Right kidney (tissue), 1 donor: ENCODE data around the gene OXT.

Experiments
- DNase-seq: peaks from one replicate; pipeline ENCODE4 v3.0.0-alpha.2; 2016

OXT gene

DNA sequence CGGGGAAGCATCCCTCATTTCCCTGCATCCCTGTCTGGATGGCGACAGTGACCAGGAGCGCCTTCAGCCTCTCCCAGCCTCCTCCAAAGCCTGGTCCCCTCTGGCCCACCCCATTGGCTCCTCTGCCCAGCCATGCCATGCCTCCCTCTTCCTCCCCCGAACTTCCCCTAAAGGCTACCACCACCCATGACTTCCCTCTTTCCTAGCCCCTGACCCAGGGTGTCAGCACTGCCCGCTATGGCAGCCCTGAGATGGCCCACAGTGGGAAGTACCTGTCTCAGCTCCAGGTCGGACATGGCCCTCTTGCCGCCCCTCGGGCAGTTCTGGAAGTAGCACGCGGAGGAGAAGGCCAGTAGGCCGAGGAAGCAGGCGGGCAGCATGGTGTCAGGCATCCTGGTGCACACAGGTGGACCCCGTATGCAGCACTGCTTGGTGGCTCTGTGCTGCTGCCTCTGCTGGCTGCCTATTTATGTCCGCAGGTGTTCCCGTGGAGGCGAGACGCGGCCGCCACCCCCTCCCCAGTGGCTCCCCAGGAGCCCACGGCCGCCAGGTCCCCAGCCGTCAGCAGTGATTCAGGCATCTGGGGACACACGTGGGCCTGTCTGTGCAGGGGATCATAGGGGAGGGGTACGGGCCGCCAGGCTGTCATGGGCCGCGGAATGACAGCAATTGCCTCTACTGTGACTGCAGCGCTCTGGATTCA is 13.0 kb downstream of the OXT start, which contains the start of gene AVP:
Gene AVP, minus strand, starts transcription at position 442 of the 703 bp plus-strand sequence. Its CDS starts 50 bp downstream, at position 392.
- DNase-seq = no peak

DNA sequence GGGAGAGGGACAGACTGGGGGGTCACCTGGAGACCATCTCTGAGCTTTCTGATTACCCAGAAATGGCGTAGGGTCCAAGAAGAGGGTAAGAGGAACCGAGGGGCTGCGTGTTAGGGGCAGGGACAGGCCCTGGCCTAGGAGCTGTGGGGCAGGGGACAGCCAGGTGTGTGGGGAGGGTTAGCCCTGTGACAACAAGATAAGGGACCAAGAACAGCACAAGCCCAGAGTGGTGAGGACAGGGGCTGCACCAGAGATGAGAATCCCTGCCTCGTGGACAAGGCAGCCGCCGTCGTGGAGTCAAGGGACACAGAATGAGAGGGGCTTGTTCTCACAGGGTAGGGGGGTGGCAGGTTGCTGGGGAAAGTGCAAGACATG is 13.6 kb downstream of the OXT start:
- no peak for DNase-seq

DNA sequence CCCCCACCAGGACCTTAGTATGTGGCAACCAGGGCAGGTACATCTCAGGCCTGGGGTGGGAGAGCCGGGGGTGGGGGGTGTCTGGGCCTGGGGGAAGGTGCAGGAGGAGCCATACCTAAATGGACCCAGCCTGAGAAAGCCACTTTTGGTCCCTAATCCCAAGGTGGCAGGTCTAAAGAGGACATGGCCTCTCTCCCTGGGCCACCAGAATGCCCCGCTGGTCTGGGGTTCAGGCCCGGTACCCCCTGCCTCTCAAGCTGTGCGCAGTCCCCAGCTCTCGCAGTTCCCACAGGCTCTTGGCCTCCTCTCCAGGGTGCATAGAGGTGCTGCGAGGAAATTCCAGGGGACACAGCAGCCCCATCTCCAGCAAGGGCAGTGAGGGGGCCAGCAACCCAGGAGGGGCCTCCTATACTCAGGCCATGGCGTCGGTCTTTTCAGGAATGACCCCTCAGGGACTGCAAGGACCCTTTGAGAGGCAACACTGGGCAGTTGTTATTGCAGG is 14.2 kb downstream of the OXT start:
- DNase-seq = no peak

DNA sequence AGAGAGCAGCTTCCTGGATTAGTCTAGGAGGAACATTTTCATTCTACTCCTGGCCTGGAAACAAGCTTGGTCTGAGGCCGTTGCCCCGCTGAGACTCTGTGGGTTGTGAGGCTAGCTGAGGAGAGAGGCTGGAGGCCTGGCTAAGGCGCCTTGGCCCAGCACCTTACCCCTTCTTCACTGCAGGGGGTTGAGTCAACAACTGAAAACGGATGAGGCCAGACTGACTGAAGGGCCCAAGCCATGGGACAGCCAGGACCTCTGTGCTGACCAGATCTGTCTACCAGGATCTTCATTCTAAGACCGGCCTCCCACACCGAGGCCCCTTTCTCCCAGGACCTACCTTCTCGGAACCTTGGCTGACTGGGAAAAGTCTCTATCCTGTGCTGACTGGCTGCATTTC is 16.6 kb downstream of the OXT start:
- no peak for DNase-seq

DNA sequence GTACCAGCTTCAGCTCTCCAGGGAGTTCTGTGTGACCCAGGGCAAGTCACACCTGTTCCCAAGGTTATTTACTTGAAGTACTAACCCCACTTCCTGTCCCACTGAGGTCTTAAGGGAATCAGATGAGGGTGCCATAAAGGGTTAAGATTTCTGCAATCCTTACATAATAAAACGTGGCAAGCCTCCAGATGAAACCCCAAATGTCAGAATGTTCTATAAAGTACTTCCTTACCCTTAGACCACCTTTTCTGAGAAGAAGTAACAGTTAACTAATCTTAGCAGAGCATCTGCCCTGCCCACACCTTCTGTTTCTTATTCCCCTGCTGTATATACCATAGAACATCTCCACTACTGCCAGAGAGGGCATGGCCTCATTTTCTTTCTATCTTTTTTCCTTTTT is 19.1 kb downstream of the OXT start:
- no peak for DNase-seq

DNA sequence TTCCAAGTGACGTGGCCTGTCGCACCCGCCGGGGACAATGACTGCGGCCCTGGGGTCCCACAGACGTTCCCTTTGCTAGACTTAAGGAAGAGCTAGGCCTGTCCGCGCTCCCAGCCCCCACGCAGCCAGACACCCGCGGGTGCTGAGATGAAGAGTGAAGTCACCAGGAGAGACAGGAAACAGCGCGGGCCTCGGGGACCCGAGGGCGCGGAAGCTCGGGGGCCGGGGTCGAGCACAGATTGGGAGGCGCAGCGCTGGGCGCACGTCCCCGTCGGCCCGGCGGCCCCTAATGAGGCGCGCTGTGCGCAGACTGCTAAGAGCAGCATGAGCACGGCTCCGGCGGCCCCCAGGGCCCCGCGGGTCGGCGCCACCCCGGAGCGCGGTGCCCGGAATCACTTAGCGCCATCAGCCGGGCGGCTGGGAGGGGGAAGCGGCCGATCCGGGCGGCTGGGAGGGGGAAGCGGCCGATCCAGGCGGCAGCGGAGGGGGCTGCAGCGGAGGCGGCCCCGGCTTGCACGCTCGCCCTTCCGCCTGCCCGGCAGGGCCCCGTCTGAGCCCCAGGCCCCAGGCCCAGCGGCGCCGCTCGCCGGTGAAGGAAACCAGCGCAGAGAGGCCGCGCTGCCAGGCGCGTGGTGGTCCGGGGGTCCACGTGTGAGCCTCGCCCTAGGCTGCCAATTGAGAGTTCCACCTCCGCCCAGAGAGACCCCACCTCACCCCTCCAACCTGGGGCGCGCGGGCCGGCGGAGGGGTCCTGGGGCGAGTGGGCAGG is 21.4 kb downstream of the OXT start:
- peak; percentile 75 for DNase-seq

DNA sequence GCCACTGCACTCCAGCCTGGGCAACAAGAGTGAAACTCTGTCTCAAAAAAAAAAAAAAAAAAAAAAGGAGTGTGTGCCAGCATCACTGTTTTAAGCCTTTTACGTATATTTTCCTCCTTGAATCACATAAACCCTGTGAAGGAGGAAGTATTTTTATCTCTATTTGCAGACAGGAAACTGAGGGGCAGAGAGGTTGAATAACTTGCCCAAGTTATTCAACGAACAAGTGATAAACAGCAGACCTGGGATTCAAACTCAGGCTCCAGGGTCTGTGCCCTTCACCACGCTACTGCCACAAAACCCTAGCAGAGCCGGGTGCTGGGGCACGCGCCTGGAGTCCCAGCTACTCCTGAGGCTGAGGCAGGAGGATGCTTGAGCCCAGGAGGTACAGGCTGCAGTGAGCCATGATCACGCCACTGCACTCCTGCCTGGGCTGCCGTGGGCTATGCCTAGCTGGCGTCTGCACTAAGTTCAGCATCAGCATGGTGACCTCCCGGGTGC is 22.5 kb downstream of the OXT start:
- no peak for DNase-seq

DNA sequence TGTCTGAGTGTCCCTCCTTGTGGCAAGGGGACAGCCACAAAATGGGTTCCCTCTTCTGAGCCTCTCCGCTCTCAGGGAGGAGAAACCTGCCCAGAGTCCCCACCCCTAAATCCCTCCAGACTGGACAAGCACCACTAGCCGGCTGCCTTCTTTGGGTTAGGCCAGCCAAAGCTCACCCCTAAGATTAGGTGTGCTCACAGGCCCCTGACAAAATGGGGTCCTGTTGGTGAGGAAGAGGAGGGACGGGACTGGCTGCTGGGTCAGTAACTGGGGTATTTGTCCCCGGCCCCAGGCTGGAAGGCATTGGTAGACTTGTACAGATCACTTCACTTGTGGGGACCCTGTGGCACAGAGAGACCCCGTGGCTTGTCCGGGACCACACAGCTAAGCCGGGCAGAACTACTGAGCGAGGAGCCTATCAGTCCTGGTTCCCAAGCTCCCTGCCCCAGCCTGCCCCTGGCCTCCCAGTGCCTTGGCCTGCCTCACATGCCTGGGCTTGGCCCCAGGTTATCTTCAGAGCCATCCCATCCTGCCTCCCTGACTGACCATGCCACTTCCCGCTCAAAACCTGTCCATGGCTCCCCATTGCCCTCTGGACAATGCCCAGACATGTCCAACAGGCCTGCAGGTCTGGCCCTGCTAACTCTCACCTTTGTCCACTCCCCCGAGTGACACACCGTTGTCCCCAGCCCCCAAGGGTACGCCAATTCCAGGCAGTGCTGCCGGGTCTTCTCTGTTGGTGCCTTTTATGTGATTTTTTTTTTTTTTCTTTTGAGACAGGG is 23.6 kb downstream of the OXT start:
- no peak for DNase-seq

DNA sequence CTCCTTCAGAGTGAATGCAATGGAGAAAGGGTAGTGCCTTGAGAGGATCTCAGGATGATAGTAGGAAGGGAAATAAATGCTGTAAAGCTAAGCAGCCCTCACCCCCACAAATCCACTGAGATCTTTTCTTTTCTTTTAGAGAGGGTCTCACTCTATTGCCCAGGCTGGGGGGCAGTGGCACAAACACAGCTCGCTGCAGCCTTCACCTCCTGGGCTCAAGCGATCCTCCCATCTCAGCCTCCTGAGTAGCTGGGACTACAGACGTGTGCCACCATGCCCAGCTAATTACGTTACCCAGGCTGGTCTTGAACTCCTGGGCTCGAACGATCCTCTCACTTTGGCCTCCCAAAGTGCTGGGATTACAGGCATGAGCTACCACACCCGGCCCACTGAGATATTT is 29.1 kb downstream of the OXT start:
- DNase-seq = no peak

DNA sequence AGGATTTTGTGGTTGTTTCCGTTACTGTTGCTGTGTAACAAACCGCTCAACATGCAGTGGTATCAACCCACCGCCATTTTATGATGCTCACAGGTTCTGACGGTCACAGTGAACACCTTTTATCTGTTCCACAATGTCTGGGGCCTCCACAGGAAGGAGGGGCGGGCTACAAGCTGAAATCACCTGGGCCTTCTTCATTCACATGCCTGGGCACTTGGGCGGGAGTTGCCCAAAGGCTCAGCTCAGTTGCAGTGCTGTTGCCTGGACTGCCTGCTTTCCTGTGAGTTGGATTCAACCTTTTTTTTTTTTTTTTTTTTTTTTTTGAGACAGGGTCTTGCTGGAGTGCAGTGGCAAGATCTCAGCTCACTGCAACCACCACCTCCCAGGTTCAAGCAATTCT is 29.8 kb downstream of the OXT start:
- DNase-seq = no peak

DNA sequence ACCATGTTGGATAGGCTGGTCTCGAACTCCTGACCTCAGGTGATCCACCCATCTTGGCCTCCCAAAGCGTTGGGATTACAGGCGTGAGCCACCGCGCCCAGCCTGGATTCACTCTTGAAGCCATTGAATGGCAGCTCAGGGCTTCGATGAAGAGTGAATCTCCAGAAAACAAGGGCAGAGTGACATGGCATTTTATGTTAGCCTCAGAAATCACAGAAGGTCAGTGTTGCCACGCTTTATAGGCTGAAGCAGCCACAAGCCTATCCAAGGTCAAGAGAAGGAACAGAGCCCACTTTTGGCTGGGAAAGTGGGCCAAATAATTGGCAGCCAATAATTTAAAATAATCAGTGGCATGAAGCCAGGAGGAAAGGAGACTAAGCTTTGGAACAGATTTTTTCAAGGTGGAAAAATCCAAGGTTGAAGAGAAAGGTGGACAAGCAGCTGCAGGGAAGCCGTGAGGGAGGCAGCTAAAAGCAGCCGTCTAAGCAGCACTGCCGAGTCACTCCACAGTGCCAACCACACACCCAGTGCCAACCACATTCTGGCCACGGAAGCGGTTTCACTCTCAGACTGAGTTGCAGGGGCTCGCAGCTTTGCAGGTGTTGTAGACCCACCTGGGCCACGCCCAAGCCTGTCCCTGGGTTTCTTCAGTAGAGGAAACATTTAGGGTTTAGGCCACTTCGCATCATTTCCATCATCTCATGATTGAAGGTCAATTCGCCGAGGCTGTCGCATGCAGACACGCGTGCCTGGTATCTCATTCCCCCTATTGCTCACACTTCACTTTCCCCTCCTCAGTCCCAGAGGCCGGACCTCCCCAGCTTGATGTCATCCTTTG is 30.5 kb downstream of the OXT start:
- no peak for DNase-seq

DNA sequence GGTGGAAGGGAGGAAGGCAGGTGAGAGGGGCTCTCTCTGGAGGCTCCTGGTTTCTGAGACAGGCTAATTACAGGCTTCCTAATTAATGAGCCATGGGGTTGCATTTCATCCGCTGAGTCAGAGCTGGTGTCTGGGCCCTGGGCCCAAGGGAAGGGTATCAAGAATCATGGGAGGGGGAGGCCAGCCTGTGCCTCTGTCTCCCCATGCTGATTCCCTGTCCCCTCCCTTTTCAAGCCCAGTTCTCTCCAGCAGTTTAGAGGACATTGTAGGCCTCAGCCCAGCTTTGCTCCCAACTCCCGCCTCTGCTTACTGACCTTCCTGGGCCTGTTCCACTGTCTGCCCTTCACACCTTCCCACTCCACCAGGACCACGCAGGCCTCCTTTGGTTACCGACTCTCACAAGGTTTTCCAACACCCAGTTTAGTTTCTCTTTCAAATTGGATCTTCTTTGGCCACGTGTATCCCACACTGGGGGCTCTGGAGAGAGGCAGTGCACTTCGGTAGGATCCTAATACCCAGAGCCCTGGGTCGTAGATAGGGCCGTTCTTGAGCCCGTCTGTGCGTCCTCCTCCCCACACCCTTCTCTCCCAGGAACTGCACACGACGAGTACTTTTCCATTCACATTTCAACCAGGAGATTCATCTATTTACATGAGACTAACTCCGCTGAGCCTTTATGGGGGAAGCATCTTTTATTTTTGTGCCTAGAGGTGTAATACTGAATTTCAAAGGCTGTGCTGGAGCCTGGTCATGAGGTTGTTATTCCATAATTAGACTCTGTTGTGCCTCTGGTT is 31.4 kb downstream of the OXT start:
- DNase-seq = no peak

DNA sequence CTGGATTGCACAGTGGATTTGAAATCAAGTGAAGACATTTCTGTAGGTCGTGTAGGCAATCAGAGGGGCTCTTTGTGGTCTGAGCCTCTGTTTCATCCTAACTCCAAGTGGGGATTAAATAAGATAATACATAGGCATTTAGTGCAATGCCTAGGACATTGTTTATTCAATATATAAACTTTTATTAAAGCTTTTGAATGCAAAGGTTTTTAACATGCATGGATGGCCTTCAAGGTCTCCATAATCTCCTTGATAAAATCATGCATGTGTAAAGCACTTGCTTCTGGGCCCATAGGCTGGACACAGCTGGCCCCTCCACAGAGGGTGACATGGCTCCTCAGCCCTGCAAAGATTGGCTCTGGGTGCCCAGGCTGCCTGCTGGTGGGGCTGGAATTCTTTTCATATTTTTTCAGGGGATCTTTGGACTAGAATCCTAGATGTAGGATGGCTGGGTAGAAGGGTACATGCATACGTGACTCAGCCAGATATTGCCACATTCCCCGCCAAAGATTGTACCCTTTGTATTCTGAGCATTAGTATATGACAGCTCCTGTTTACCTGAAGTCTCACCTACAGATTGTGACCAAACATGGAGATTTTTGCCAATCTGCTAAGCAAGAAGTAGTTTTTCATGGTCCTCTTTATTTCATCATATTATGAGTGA is 32.1 kb downstream of the OXT start:
- no peak for DNase-seq

DNA sequence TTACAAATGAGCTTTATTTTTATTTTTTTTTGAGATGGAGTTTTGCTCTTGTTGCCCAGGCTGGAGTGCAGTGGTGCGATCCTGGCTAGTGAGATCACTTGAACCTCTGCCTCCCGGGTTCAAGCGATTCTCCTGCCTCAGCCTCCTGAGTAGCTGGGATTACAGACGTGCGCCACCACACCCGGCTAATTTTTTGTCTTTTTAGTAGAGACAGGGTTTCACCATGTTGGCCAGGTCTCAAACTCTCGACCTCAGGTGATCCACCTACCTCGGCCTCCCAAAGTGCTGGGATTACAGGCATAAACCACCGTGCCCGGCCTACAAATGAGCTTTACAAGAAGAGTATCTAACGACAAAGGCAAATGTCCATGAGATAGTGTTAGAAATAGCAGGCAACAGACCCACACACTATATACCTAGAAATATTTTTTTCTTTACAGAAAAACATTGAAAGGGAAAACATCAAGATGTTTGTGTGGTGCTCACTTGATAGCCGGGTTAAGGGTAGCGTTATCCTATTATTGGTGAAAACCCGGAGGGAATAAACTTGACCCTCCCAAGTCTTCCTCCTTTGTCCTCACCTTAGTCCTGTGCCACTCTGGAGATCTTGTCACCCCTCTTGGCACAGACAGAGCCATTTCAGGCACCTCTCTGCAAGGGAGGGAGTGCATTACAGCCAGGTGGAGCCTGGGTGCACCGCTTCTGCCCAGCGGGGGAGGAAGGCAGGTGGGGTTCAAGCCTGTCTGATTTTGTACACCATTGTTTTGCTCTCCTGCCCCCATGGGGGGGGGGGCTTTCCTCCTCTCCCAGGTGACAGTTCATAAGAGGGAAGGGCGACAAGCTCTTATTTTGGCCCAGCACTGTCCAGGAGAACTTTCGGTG is 34.1 kb downstream of the OXT start:
- no peak for DNase-seq

DNA sequence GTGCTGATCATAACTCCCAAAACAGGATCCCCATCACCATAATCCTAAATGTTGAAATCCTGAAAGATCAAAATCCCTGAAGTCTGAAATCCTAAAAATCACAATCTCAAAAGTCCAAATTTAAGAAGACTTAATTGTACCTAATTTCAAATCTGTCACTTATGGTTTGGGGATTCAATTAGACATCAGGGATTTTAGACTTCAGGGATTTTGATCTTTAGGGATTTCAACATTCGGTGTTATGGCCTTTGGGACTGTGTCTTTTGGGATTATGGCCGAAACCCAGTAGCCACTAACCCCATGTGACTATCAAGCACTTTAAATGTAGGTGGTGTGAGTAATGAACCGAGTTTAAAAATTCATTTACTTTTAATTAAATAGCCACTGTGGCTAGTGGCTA is 34.8 kb downstream of the OXT start:
- no peak for DNase-seq

DNA sequence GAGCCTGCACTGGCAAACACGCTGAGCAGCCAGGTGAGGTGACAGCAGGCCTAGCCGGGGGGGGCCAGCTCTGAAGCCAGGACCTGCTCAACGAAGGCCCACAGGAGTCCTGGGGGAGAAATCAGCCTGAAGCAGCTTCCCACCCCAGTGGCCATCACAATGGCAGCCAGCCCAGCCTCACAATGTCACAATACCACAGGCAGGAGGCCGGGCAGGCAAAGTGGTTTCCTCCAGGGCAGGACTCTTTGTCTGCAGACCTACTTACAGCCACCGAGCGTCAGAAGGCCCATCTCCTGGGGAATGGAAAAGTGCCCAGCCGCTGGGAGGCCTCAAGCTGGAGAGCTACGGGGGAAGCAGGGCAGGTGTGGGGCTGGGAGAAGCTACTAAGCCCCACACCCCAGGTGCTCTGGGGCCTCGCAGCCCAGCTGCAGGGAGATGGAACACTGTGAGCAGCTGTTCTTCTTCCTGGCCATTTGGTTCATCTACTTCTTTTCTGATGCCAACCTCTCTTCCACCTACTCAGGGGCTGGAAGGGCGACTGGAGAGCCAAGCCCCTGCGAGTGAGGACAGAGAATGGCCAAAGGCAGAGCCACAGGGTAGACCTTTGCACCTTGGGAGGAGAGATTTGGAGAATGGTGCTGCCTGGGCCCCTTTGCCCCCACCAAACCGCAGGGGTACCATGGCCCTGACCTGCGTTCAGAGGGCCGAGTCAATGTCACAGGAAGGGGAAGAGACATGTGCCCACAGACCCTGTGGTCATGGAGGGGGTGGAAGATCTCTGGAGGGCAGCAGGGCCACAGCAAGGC is 35.4 kb downstream of the OXT start:
- DNase-seq = no peak

DNA sequence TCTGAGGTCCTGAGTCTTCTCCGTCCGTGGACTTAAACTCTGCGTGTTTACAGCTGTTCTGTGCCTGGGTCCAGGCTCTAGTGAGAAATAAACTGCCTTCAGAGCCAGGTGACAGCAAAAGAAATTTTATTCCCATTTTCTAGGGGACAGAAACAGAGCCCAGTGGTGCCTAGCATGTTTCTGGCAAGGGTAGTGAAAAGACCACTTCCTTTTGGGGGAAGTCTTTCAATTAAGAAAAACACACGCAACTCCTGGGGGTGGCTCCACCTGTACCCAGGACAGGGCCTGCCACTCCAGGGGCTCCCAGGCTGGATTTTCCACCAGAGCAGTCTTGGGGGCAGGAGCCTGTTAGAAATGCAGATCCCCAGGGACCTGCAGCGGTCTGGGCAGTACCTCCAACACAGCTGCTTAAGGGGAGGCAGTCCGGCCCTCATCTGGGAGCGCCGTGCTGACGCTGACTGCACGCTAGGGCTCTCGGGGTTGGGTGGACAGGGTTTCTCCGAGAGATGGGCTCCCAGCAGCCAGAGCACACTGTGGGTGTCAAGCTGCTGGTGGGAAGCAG is 36.1 kb downstream of the OXT start:
- no peak for DNase-seq
